SK-N-SH (cell line): ENCODE measurements around the gene HOXD10. TPM values are rescaled to one million over a fixed set of nuclear protein-coding genes. Genes with fewer than 3 reads are reported as not detected.
A peak's percentile ranks its signal among the peaks of the same experiment; 100 is the strongest.

Experiments used
- CTCF ChIA-PET: fragments of 300-600, 350-600 bp; formaldehyde crosslinking; extraction: SDS; loops from one replicate; lab custom pipeline; 2021; lab: Yijun Ruan, JAX
- POLR2A ChIA-PET: fragments of 350-600 bp; sonication (Branson Sonifier 250); formaldehyde crosslinking; extraction: SDS; loops from one replicate; lab custom pipeline; 2020; ENCODE audit warnings: antibody characterized with exemption, inconsistent platforms; lab: Yijun Ruan, JAX
- DNase-seq: peaks from one replicate; pipeline ENCODE4 v3.0.0; 2012
- H2AFZ ChIP-seq: fragments of 200-600 bp; sonication (generic); 2 replicates; pipeline ENCODE4 v1.8.1; 2016; ENCODE audit warnings: antibody characterized with exemption, mild to moderate bottlenecking, low read depth
- H3F3A ChIP-seq: fragments of 200-600 bp; sonication (generic); replicated peaks from 2 replicates; pipeline ENCODE3; 2016; ENCODE audit warnings: antibody characterized with exemption, mild to moderate bottlenecking; ENCODE audit not compliant: insufficient read depth
- H3K27ac ChIP-seq, 2 experiments: fragments of 200-500 bp in 1 of 2; fragments of 200-600 bp in 1 of 2; sonication (Bioruptor generic) in 1 of 2; sonication (generic), shearing (Covaris generic) in 1 of 2; 2 replicates each; pipeline versions ENCODE4 v1.5.1 to v1.6.1; 2014 to 2016; ENCODE audit warnings: low read depth in 2 of 2, inconsistent platforms in 1 of 2, low read length in 1 of 2, mild to moderate bottlenecking in 1 of 2, mixed read lengths in 1 of 2
- H3K27me3 ChIP-seq: fragments of 200-600 bp; sonication (generic), shearing (Covaris generic); 2 replicates; pipeline ENCODE4 v1.6.1; 2016; ENCODE audit warnings: mixed run types; ENCODE audit not compliant: insufficient read depth
- H3K36me3 ChIP-seq, 2 experiments: fragments of 200-500 bp in 1 of 2; fragments of 200-600 bp in 1 of 2; sonication (Bioruptor generic) in 1 of 2; sonication (generic) in 1 of 2; replicated peaks in 1 of 2; 2 replicates each; pipeline versions ENCODE3 to v1.5.1; 2014 to 2016; ENCODE audit warnings: low read length in 1 of 2, mild to moderate bottlenecking in 1 of 2; ENCODE audit not compliant: insufficient read depth in 2 of 2, control insufficient read depth in 1 of 2
- H3K4me1 ChIP-seq, 2 experiments: fragments of 200-500 bp in 1 of 2; fragments of 200-600 bp in 1 of 2; sonication (Bioruptor generic) in 1 of 2; sonication (generic), shearing (Covaris generic) in 1 of 2; 2 replicates each; pipeline versions ENCODE4 v1.5.1 to v1.6.1; 2014 to 2016; ENCODE audit warnings: low read depth in 1 of 2, low read length in 1 of 2, mixed run types in 1 of 2; ENCODE audit not compliant: insufficient read depth in 2 of 2, control insufficient read depth in 1 of 2
- H3K4me2 ChIP-seq: fragments of 200-600 bp; sonication (generic), shearing (Covaris generic); 2 replicates; pipeline ENCODE4 v1.6.1; 2017; ENCODE audit warnings: mixed run types
- H3K4me3 ChIP-seq, 2 experiments: fragments of 200-500 bp in 1 of 2; fragments of 200-600 bp in 1 of 2; sonication (Bioruptor generic) in 1 of 2; sonication (generic), shearing (Covaris generic) in 1 of 2; 2 replicates each; pipeline versions ENCODE4 v1.5.1 to v1.8.1; 2014 to 2016; ENCODE audit warnings: low read depth in 2 of 2, inconsistent platforms in 1 of 2, low read length in 1 of 2, mild to moderate bottlenecking in 1 of 2, mixed read lengths in 1 of 2, moderate library complexity in 1 of 2
- H3K79me2 ChIP-seq: fragments of 200-600 bp; sonication (generic); 2 replicates; pipeline ENCODE4 v1.8.1; 2017; ENCODE audit warnings: mild to moderate bottlenecking; ENCODE audit not compliant: insufficient read depth
- H3K9ac ChIP-seq: fragments of 200-600 bp; sonication (generic); 2 replicates; pipeline ENCODE4 v1.6.1; 2017; ENCODE audit warnings: mixed run types
- H3K9me2 ChIP-seq: fragments of 200-600 bp; sonication (generic); 2 replicates; pipeline ENCODE4 v1.6.1; 2017; ENCODE audit warnings: mixed run types
- H3K9me3 ChIP-seq: fragments of 200-600 bp; sonication (generic); 2 replicates; pipeline ENCODE4 v1.6.1; 2017; ENCODE audit warnings: mixed run types, mild to moderate bottlenecking, moderate library complexity
- H4K20me1 ChIP-seq: fragments of 200-600 bp; sonication (generic); 2 replicates; pipeline ENCODE4 v1.6.1; 2017; ENCODE audit warnings: mild to moderate bottlenecking, mixed run types; ENCODE audit not compliant: insufficient read depth
- ELF1 ChIP-seq: IDR thresholded peaks from 2 replicates; pipeline ENCODE4 v1.4.0; 2012
- EP300 ChIP-seq, 2 experiments: IDR thresholded peaks; 2 replicates each; pipeline versions ENCODE4 v1.4.0 to v1.6.1; 2012; ENCODE audit warnings: borderline replicate concordance in 1 of 2, low read depth in 1 of 2, low read length in 1 of 2
- EZH2phosphoT487 ChIP-seq: fragments of 200-600 bp; sonication (generic); IDR thresholded peaks from 2 replicates; pipeline ENCODE4 v1.6.1; 2017; ENCODE audit warnings: low read depth, mixed run types, mild to moderate bottlenecking, antibody characterized with exemption, moderate library complexity, borderline replicate concordance
- FOSL2 ChIP-seq: IDR thresholded peaks from 2 replicates; pipeline ENCODE4 v1.4.0; 2012; ENCODE audit warnings: low read depth, mild to moderate bottlenecking, moderate library complexity, borderline replicate concordance
- FOXJ3 ChIP-seq: sonication (generic); formaldehyde crosslinking; IDR thresholded peaks from 2 replicates; pipeline ENCODE4 v1.5.1; 2020; ENCODE audit warnings: mild to moderate bottlenecking, missing genetic modification reagents
- FOXM1 ChIP-seq: IDR thresholded peaks from 2 replicates; pipeline ENCODE4 v1.4.0; 2012; ENCODE audit warnings: low read depth, mild to moderate bottlenecking
- GATA2 ChIP-seq: sonication (generic); formaldehyde crosslinking; IDR thresholded peaks from 2 replicates; pipeline ENCODE4 v1.5.0; 2020; ENCODE audit warnings: mild to moderate bottlenecking, missing genetic modification reagents
- JUND ChIP-seq: IDR thresholded peaks from 2 replicates; pipeline ENCODE4 v1.4.0; 2012
- MXI1 ChIP-seq: IDR thresholded peaks from 2 replicates; pipeline ENCODE4 v1.6.1; 2012; ENCODE audit warnings: mild to moderate bottlenecking, low read depth, low read length, improper control_type of control experiment
- NFIC ChIP-seq: IDR thresholded peaks from 2 replicates; pipeline ENCODE4 v1.4.0; 2012; ENCODE audit warnings: borderline replicate concordance
- POLR2AphosphoS5 ChIP-seq: IDR thresholded peaks from 2 replicates; pipeline ENCODE4 v1.6.1; 2012; ENCODE audit warnings: low read depth, low read length
- RAD21 ChIP-seq: IDR thresholded peaks from 2 replicates; pipeline ENCODE4 v1.6.1; 2012; ENCODE audit warnings: mild to moderate bottlenecking, low read length
- RCOR1 ChIP-seq: fragments of 150-350 bp; IDR thresholded peaks from 2 replicates; pipeline ENCODE4 v1.6.1; 2017; ENCODE audit warnings: antibody characterized with exemption, low read length
- RFX5 ChIP-seq: IDR thresholded peaks from 2 replicates; pipeline ENCODE4 v1.6.1; 2012; ENCODE audit warnings: mild to moderate bottlenecking, improper control_type of control experiment, low read length
- TAF1 ChIP-seq: IDR thresholded peaks from 2 replicates; pipeline ENCODE4 v1.6.1; 2012; ENCODE audit warnings: low read depth, mild to moderate bottlenecking, low read length, moderate library complexity, borderline replicate concordance
- YY1 ChIP-seq: IDR thresholded peaks from 2 replicates; pipeline ENCODE4 v1.4.0; 2012; ENCODE audit warnings: low read depth, mild to moderate bottlenecking
- WGBS: methylation state at CpG from one replicate; pipeline ENCODE4 v1.1.6; 2017; ENCODE audit warnings: low lambda C conversion rate; 5-methylcytosine and 5-hydroxymethylcytosine counted together
- polyA plus RNA-seq, 3 experiments: library from polyadenylated mRNA; depleted of rRNA; stranded (reverse); fragments of >200 nt; gene quantifications; 2 replicates each; pipeline ENCODE4 v1.2.3, GENCODE V29; 2012
- TF ChIP-seq, protein P1 (sequence below): IDR thresholded peaks from 2 replicates; pipeline ENCODE4 v1.4.0; 2012; ENCODE audit warnings: low read depth, borderline replicate concordance
- TF ChIP-seq, protein P2 (sequence below): fragments of 200-600 bp; sonication (generic); IDR thresholded peaks from 2 replicates; pipeline ENCODE4 v1.6.1; 2017; ENCODE audit warnings: antibody characterized with exemption, mild to moderate bottlenecking, moderate library complexity
- TF ChIP-seq, protein P3 (sequence below): fragments of 150-350 bp; IDR thresholded peaks from 2 replicates; pipeline ENCODE4 v1.6.1; 2017; ENCODE audit warnings: antibody characterized with exemption, low read length, low read depth, borderline replicate concordance
- TF ChIP-seq, protein P4 (sequence below): IDR thresholded peaks from 2 replicates; pipeline ENCODE4 v1.4.0; 2012; ENCODE audit warnings: low read depth
- TF ChIP-seq, protein P5 (sequence below): fragments of 150-350 bp; IDR thresholded peaks from 2 replicates; pipeline ENCODE4 v1.6.1; 2016; ENCODE audit warnings: mild to moderate bottlenecking, low read depth, low read length

The HOXD10 gene
- polyA plus RNA-seq, 1 of the 3 experiments (the other 2 are of a cell fraction) = 0.10 TPM

DNA sequence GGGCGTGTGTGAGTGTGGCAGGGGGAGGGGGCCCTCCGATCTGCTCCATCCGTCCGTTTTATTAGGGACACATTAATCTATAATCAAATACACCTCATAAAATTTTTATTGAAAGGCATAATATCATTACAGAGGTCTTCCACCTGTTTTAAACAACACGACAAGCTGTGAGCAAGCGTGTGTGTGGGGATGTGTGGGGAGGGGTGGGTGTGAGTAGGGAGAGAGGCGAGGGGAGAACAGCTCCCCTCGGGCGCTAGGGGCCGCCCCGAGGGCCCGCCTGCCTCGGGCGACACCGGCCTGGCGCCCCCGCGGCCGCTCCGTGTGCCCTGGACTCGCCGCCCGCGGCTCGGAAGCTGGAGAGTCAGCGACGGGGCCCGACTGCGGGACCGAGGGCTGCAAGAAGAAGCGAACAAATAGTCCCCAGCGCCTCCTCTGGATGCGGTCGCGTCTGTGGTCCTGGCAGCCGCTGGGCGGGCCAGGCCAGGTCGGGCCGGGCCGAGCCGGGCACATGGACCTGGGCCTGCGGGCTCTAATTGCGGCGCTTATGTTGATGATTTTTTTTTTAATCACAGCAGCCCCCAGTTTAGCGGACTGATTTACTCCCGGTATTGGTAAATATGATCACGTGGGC is 5.6 kb downstream of the HOXD10 start (continued):
- TF ChIP-seq, protein P1, sequence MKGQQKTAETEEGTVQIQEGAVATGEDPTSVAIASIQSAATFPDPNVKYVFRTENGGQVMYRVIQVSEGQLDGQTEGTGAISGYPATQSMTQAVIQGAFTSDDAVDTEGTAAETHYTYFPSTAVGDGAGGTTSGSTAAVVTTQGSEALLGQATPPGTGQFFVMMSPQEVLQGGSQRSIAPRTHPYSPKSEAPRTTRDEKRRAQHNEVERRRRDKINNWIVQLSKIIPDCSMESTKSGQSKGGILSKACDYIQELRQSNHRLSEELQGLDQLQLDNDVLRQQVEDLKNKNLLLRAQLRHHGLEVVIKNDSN = peak; percentile 96
- TF ChIP-seq YY1 (peak; percentile 47; the same call in 1 of the 2 replicates), FOXJ3 (CRISPR knock-in tag) (no peak), RCOR1 (no peak), MXI1 (no peak), EP300 (IDR thresholded peaks at IDR 0.05; ENCODE audit: borderline replicate concordance in 1 of 2, low read depth in 1 of 2, low read length in 1 of 2) (no peak), EZH2phosphoT487 (no peak), POLR2AphosphoS5 (no peak), JUND (no peak), NFIC (no peak), FOXM1 (no peak), FOSL2 (no peak), RAD21 (no peak), GATA2 (CRISPR knock-in tag) (no peak)
- TF ChIP-seq, protein P2, sequence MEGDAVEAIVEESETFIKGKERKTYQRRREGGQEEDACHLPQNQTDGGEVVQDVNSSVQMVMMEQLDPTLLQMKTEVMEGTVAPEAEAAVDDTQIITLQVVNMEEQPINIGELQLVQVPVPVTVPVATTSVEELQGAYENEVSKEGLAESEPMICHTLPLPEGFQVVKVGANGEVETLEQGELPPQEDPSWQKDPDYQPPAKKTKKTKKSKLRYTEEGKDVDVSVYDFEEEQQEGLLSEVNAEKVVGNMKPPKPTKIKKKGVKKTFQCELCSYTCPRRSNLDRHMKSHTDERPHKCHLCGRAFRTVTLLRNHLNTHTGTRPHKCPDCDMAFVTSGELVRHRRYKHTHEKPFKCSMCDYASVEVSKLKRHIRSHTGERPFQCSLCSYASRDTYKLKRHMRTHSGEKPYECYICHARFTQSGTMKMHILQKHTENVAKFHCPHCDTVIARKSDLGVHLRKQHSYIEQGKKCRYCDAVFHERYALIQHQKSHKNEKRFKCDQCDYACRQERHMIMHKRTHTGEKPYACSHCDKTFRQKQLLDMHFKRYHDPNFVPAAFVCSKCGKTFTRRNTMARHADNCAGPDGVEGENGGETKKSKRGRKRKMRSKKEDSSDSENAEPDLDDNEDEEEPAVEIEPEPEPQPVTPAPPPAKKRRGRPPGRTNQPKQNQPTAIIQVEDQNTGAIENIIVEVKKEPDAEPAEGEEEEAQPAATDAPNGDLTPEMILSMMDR = no peak; the same call in 1 of the 2 replicates

DNA sequence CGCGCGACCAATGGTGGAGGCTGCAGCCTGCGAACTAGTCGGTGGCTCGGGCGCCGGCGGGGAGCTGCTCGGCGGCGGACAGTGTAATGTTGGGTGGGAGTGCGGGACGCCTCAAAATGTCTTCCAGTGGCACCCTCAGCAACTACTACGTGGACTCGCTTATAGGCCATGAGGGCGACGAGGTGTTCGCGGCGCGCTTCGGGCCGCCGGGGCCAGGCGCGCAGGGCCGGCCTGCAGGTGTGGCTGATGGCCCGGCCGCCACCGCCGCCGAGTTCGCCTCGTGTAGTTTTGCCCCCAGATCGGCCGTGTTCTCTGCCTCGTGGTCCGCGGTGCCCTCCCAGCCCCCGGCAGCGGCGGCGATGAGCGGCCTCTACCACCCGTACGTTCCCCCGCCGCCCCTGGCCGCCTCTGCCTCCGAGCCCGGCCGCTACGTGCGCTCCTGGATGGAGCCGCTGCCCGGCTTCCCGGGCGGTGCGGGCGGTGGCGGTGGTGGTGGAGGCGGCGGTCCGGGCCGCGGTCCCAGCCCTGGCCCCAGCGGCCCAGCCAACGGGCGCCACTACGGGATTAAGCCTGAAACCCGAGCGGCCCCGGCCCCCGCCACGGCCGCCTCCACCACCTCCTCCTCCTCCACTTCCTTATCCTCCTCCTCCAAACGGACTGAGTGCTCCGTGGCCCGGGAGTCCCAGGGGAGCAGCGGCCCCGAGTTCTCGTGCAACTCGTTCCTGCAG is 6.3 kb downstream of the HOXD10 start, which contains the start of gene HOXD9:
HOXD9 (plus strand) TSS at position 37 of the 728 bp plus-strand sequence; CDS start at position 87, 50 bp downstream.
- Histone ChIP-seq H3K4me2 (peak within 1 kb of the TSS; percentile 84), H3K9ac (peak within 1 kb of the TSS; percentile 63), H3K9me3 (no peaks in the 10 kb centered on the region), H3K36me3 (no peaks in the 10 kb centered on the region), H4K20me1 (no peaks in the 10 kb centered on the region), H3F3A (peaks cover 3% of the 10 kb centered on the region), H3K79me2 (no peaks in the 10 kb centered on the region), H3K9me2 (no peaks in the 10 kb centered on the region), H3K27ac (peak within 1 kb of the TSS in 1 of 2 experiments; percentile 87; a peak in 2 of 4 replicates), H3K27me3 (peaks cover 5% of the 10 kb centered on the region), H3K4me3 (peak within 1 kb of the TSS; percentile 66 to 78), H3K4me1 (peaks cover 4 to 16% of the 10 kb centered on the region in 2 experiments; a peak in 3 of 4 replicates), H2AFZ (peak within 1 kb of the TSS; percentile 94)
- ChIA-PET CTCF (interaction anchor here (0.6 to 26.1 kb wide), 19 partner anchors 8 to 1038 kb away, joined by 3 to 1047 read pairs (median 5); partner anchors contain the start of genes HOXD10, HOXD11 and HOXD13), POLR2A (interaction anchor here (0.5 to 4.1 kb wide), 12 partner anchors 9 to 1066 kb away, joined by 3 to 27 read pairs (median 4); partner anchors contain the start of gene HOXD1)
- peak; percentile 93 for DNase-seq
- TF ChIP-seq, protein P3, sequence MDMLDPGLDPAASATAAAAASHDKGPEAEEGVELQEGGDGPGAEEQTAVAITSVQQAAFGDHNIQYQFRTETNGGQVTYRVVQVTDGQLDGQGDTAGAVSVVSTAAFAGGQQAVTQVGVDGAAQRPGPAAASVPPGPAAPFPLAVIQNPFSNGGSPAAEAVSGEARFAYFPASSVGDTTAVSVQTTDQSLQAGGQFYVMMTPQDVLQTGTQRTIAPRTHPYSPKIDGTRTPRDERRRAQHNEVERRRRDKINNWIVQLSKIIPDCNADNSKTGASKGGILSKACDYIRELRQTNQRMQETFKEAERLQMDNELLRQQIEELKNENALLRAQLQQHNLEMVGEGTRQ = no peak
- TF ChIP-seq POLR2AphosphoS5 = peak; percentile 80
- TF ChIP-seq MXI1 = peak; percentile 76; the same call in 1 of the 2 replicates
- TF ChIP-seq FOXJ3 (CRISPR knock-in tag) = no peak
- TF ChIP-seq, protein P4, sequence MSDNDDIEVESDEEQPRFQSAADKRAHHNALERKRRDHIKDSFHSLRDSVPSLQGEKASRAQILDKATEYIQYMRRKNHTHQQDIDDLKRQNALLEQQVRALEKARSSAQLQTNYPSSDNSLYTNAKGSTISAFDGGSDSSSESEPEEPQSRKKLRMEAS = no peak
- no peak for TF ChIP-seq ELF1
- TF ChIP-seq TAF1 = peak; percentile 54; the same call in 1 of the 2 replicates
- TF ChIP-seq, protein P5, sequence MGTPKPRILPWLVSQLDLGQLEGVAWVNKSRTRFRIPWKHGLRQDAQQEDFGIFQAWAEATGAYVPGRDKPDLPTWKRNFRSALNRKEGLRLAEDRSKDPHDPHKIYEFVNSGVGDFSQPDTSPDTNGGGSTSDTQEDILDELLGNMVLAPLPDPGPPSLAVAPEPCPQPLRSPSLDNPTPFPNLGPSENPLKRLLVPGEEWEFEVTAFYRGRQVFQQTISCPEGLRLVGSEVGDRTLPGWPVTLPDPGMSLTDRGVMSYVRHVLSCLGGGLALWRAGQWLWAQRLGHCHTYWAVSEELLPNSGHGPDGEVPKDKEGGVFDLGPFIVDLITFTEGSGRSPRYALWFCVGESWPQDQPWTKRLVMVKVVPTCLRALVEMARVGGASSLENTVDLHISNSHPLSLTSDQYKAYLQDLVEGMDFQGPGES = no peak
- TF ChIP-seq EP300 (IDR thresholded peaks at IDR 0.05; ENCODE audit: borderline replicate concordance in 1 of 2, low read depth in 1 of 2, low read length in 1 of 2) = no peak
- no peak for TF ChIP-seq NFIC
- no peak for TF ChIP-seq EZH2phosphoT487
- no peak for TF ChIP-seq RFX5
- TF ChIP-seq, protein P2 = no peak
- 33% methylated on average over 37 of the region's 84 CpGs for WGBS
